Measurements from ENCODE around the gene CDC42.

DNA sequence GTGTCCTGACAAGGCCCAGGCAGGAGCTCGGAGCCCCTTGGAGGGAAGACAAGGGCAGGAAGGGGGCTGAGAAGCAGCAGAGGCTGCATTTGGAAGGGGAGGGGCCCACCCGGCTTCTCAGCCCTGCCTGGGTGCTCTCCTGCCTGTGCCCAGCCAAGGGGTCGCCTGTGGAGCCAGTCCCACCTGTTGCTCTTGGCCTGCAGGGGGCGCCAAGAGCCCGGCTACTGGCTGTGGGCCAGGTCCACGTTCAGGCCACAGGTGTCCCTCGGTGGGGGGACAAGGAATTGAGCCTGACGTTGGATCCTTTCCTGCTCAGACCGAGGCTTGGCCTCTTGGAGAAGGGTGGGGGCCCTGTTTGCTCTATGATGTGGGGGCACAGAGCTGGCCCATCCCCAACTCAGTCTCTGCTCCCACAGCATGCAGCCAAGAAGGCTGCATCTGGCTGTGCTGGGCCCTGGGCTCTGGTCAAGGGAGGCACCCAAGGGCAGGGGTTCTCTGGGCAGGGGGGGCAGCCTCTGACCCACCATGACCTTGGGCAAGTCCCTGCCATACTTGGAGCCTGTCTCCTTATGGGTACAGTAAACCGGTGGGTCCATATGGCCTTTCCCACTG, 79.5 kb downstream of the CDC42 start:
- TF ChIP-seq GATA3 (IDR thresholded peaks at IDR 0.05; ENCODE audit: low read depth, low read length) (no peak), GATA2 (IDR thresholded peaks at IDR 0.05; ENCODE audit: low read depth, low read length) (no peak)

Data from SH-SY5Y (cell line).